Measurements from ENCODE around the gene WDFY3.

- TF ChIP-seq CTCF (IDR thresholded peaks at IDR 0.05) (no peak), POLR2A (IDR thresholded peaks at IDR 0.05) (no peak)
These were observed 175.5 kb downstream of the WDFY3 start for GRCh38 chr4:84790769-84791565.

Measured in uterus (tissue), 2 donors.